Mammary epithelial cell (primary cell): ENCODE results near the gene LCP1.

ENCODE experiments used
- EZH2 ChIP-seq: IDR thresholded peaks from 2 replicates; pipeline ENCODE4 v1.6.1; 2012; ENCODE audit warnings: low read length, inconsistent platforms, borderline replicate concordance
- TF ChIP-seq, protein P1 (sequence below), 2 donors: IDR thresholded peaks in 1 of 2; conservative IDR thresholded peaks in 1 of 2; 2 replicates each; pipeline ENCODE4 v1.5.1; 2011 to 2012; ENCODE audit warnings: inconsistent platforms in 2 of 2, low read length in 2 of 2, mild to moderate bottlenecking in 2 of 2, control low read depth in 1 of 2, low read depth in 1 of 2; ENCODE audit not compliant: insufficient read depth in 1 of 2; ENCODE audit errors: extremely low read depth in 1 of 2

DNA sequence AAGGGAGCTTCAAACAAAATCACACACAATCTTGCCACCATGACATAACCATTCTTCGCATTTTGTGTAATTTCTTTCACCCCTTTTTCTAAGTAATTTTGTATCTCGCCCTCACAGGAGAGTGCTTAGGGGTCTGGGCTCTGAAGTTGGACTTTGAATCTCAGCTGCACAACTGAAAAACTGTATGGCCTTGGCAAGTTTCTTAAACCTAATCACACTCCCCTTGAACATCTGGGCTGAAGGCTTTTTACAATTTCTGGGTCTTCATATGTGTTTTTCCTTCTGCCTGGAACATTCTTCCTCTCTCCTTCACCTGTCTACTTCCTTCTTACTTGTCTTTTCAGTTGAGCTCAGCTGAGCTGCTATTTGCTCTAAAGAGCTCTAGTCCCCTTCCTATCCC is 52.9 kb downstream of the LCP1 start:
- TF ChIP-seq, protein P1, sequence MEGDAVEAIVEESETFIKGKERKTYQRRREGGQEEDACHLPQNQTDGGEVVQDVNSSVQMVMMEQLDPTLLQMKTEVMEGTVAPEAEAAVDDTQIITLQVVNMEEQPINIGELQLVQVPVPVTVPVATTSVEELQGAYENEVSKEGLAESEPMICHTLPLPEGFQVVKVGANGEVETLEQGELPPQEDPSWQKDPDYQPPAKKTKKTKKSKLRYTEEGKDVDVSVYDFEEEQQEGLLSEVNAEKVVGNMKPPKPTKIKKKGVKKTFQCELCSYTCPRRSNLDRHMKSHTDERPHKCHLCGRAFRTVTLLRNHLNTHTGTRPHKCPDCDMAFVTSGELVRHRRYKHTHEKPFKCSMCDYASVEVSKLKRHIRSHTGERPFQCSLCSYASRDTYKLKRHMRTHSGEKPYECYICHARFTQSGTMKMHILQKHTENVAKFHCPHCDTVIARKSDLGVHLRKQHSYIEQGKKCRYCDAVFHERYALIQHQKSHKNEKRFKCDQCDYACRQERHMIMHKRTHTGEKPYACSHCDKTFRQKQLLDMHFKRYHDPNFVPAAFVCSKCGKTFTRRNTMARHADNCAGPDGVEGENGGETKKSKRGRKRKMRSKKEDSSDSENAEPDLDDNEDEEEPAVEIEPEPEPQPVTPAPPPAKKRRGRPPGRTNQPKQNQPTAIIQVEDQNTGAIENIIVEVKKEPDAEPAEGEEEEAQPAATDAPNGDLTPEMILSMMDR (conservative IDR thresholded peaks at IDR 0.05 in 1 of 2, IDR thresholded peaks at IDR 0.05 in 1 of 2; ENCODE audit: extremely low read depth in 1 of 2, insufficient read depth in 1 of 2, low read depth in 1 of 2, low read length in 2 of 2), result no peak
- TF ChIP-seq EZH2, result no peak
